Testis (tissue), 2 donors: ENCODE data around the gene ACP1.

Experiments
- POLR2A ChIP-seq: fragments of 450-650 bp; IDR thresholded peaks from one replicate; pipeline ENCODE4 v1.6.1; 2017; ENCODE audit warnings: antibody characterized with exemption, mild to moderate bottlenecking, moderate library complexity
- TF ChIP-seq, protein P1 (sequence below), 3 experiments: fragments of 450-650 bp in 2 of 3; fragments of 200-600 bp in 1 of 3; sonication (generic) in 1 of 3; IDR thresholded peaks; one replicate each; pipeline ENCODE4 v1.5.1; 2016 to 2019; ENCODE audit warnings: antibody characterized with exemption in 3 of 3, mild to moderate bottlenecking in 2 of 3, moderate library complexity in 1 of 3

- no peak for TF ChIP-seq POLR2A
- TF ChIP-seq, protein P1, sequence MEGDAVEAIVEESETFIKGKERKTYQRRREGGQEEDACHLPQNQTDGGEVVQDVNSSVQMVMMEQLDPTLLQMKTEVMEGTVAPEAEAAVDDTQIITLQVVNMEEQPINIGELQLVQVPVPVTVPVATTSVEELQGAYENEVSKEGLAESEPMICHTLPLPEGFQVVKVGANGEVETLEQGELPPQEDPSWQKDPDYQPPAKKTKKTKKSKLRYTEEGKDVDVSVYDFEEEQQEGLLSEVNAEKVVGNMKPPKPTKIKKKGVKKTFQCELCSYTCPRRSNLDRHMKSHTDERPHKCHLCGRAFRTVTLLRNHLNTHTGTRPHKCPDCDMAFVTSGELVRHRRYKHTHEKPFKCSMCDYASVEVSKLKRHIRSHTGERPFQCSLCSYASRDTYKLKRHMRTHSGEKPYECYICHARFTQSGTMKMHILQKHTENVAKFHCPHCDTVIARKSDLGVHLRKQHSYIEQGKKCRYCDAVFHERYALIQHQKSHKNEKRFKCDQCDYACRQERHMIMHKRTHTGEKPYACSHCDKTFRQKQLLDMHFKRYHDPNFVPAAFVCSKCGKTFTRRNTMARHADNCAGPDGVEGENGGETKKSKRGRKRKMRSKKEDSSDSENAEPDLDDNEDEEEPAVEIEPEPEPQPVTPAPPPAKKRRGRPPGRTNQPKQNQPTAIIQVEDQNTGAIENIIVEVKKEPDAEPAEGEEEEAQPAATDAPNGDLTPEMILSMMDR (IDR thresholded peaks at IDR 0.05): no peak
Observed at GRCh38 chr2:305366-305765, 40.6 kb downstream of the ACP1 start.
